Middle frontal gyrus (tissue), 1 donor: ENCODE measurements around the gene PLA2G4D.

ENCODE experiments used
- DNase-seq: peaks from one replicate; pipeline ENCODE4 v3.0.0-alpha.2; 2015; ENCODE audit warnings: low spot score; ENCODE audit errors: extremely low spot score

PLA2G4D gene

DNA sequence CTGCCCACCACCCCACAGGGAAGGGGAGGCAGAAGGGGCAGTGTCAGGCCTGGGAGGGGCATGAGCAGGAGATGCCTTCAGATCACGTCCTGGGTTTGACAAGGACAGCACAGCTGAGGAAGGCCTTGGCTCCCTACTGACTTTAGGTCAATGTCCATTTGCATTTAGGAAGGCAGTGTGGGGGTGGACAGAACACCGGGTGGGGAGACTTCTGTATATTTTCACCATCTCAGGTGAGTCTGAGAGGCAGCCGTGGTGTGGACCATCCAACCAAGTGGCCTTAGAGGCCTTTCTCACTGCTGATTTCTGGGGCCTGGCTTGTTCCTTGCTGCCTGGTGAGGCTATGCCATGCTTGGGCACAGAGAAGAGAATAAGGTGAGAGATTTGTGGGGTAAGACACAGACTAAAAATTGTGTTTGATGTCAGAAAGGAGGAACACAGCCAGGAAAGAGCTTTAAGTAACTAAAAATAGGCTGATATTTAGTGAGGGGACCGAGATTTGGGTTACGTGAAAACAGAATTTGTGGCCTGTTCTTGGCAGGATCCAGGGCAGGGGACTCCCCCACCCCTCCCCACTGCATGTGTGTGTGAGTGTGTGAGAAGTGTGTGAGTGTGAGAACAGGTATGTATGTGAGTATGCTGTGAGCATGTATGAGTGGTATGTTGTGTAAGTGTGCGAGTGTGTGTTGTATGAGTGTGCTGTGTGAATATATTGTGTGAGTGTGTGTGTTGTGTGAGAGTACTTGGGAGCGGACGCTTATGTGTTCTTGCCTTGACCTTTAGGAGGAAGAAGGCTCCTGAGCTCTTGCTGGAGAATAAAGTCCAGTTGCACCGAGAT lies 61.8 kb downstream of the PLA2G4D start:
- no peak for DNase-seq

DNA sequence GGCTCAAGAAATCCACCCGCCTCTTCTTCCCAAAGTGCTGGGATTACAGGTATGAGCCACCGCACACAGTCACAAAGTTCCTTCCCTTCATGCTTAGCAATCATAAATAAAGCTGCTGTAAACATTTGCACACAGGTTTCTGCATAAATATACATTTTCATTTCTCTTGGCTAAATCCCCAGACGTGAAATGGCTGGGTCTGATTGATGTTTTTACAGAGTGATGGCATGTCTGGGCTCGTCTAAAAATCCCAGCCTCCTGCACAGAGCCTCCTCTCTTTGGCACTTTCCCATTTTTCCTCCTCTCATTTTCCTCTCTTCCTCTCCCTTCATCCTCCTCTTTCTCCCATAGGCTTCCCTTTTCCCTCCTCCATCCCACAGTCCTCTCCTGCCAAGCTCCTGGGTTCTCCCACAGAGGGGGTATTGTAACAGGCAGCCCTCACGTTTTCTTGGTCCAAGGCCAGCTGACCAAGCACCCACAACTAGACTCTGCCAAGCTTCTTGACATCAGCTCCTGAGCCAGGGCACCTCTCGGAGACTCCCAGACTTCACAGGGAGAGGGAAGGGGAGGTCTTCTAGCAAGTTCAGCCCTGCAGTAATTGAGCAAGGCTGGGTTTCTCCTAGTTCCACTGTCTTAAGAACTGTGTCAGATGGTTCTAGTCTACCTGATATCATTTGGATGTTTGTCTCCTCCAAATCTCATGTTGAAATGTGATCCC lies 63.0 kb downstream of the PLA2G4D start:
- DNase-seq: no peak

DNA sequence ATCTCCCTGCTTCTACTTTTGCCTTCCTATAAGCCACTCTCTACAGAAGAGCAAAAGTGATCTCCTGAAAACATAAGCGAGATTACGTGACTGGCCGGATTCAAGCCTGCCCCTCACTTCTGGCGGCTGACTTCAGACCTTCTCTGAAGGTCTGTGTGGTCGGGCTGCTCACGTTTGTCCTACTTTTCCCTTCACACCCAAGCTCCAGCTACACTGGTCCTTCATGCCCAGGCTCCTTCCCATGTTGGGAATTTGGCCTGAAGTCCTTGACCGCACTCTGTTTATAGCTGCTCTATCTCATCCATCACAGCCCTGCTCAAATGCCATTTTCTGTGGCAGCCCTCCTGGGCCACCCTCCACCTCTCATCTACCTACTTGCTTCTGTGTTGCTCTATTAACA lies 66.8 kb downstream of the PLA2G4D start:
- no peak for DNase-seq

GRCh38 chr15:42024303-42024702 lies 70.1 kb downstream of the PLA2G4D start:
- DNase-seq: no peak

- DNase-seq: no peak
Observed at GRCh38 chr15:42021593-42021992, 72.8 kb downstream of the PLA2G4D start.

DNA sequence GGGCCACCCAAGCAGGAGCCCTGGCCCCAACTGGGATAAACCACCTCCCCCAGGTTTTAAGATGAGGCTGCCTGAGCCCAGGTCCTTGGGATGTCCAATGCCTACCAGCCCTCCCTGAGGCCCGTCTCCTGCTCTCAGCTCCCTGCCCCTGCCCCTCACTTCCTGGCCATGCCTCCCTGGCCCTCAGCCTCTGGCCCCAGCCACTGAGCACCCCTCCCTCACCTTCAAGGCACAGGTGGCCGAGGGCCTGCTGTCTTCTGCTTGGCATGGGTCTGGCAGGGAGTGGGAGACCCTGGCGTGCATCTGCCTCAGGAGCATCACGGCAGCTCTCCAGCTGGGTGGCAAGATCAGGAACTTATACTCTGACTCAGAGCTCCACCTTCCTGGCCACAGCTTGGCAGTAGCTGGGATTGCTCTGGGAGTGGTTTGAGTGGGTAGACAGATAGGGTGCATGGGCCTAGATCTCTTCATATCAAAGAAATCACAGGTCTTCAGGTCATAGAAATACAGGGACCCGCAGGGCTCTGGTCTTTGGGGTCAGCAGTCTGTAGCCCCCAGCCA lies 73.6 kb downstream of the PLA2G4D start, which contains the start of gene PLA2G4E:
Gene PLA2G4E (minus strand): TSS at position 330 of the 561 bp plus-strand sequence. CDS start 12 bp downstream, at position 318.
- no peak for DNase-seq

DNA sequence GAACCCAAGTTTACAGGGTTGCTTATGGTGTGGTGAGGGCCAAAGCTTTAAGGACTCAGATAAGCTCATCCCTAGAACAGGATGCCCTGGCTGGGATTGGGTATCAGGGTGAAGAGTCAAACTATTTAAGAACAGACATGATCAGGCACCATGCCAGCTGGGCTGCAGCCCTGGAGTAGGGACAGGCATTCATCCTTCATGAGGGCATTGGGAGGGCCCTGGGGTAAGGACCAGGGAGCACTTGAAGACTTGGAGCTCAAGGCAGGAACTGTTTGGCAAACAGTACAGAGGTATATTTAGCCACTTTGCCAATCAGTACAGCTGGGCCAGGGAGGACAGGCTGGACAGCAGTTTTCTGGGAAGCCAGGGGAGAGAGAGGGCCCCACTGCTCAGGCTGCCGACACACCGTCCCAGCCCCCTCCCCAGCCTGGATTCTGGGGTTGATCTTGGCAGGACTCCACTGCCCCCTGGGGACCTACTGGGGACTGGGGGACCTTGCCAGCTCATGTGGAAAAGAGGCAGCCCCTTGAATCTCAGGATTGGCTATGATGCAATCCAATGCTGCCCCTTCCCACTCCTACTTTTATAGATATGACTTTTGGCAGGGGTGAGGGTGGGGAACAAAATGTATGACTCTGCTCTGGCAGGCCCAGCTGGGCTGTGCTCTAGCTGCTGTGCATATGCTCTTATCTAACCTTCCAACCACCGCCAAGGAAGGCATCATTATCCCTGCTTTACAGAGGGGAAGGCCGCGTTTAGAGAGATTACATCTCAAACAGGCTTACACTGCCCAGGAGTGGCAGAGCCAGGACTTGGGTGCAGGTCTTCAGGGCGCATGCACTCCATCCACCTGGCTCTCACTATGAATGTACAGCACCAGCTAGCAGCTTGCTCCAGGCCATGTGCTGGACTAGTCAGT lies 75.8 kb downstream of the PLA2G4D start:
- no peak for DNase-seq
